Astrocyte (in vitro differentiated cells and primary cell): ENCODE measurements around the gene OBSL1.

Experiments
- EZH2 ChIP-seq: IDR thresholded peaks from 2 replicates; pipeline ENCODE4 v1.6.1; 2012; ENCODE audit warnings: mild to moderate bottlenecking, low read length, inconsistent platforms; ENCODE audit not compliant: insufficient read depth
- TF ChIP-seq, protein P1 (sequence below): IDR thresholded peaks from 2 replicates; pipeline ENCODE4 v1.5.1; 2011; ENCODE audit warnings: low read depth, mild to moderate bottlenecking, inconsistent platforms, low read length, moderate library complexity; ENCODE audit not compliant: insufficient read depth

DNA sequence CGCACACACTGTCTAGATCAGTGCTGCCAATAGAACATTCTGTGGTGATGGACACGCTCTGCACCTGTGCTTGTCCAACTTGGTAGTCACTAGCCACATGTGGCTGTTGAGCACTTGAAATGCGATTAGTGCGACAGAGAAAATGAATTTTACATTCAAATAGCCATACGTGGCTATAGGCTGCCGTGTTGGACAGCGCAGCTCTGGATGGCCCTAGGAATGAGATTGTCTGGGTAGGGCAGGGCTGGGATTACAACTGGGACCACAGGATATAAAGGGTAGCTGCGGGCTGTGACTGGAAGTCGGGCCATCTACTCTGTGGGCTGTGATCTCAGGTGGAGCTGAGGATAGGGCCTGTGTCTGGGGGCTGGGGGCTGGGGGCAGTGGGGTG, 51.8 kb downstream of the OBSL1 start:
- TF ChIP-seq, protein P1, sequence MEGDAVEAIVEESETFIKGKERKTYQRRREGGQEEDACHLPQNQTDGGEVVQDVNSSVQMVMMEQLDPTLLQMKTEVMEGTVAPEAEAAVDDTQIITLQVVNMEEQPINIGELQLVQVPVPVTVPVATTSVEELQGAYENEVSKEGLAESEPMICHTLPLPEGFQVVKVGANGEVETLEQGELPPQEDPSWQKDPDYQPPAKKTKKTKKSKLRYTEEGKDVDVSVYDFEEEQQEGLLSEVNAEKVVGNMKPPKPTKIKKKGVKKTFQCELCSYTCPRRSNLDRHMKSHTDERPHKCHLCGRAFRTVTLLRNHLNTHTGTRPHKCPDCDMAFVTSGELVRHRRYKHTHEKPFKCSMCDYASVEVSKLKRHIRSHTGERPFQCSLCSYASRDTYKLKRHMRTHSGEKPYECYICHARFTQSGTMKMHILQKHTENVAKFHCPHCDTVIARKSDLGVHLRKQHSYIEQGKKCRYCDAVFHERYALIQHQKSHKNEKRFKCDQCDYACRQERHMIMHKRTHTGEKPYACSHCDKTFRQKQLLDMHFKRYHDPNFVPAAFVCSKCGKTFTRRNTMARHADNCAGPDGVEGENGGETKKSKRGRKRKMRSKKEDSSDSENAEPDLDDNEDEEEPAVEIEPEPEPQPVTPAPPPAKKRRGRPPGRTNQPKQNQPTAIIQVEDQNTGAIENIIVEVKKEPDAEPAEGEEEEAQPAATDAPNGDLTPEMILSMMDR: no peak
- TF ChIP-seq EZH2: no peak
